ENCODE measurements around the gene ACSL1.

ACSL1 gene

DNA sequence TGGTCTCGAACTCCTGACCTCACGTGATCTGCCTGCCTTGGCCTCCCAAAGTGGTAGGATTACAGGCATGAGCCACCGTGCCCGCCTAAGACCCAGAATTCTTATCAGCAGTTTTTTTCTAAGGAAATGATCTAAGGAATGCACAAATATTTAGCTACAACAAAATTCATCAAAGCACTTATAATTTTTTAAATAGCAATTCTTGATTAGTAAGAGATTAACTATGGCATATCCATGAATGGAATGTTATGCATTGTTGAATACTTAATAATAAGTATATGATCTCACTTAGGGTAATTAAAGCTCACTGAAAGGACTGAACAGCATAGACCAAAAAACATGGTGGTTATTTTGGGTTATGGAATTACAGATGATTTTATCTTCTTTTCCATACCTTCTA lies 110.2 kb downstream of the ACSL1 start:
- DNase-seq, result no peak

DNA sequence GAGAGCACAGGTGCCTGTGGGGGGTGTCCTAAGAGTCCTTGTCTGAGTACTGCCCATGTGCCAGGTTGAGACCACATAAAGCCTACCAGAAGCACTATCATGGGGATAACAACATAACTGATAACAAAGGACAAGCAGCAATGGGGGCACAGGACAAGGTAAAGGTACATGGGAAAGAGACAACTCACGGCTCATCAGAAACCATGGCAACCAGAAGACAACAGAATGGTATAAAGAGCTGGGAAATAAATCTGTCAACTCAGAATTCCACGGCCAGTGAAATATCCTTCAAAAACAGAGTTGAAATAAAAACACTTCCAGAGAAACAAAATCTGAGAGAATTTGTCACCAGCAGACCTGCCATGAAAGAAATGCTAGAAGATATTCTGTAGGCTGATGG lies 111.9 kb downstream of the ACSL1 start:
- DNase-seq, result no peak

DNA sequence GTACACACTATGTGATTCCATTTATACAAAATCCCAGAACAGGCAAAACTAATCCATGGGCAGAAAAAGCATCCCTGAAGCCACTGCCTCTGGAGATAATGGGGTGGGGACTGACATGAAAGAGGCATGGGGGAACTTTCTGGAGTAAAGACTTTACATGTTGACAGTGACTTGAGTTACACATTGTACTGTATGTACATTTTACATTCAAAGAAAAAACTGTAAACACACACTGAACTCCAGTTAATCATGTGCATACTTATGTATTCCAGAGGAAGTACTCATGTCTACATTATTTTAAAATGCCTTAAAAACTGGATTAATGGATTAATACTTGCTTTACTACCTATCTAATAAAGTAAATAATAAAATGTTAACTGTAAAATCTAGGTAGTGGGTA lies 113.4 kb downstream of the ACSL1 start:
- DNase-seq, result no peak

DNA sequence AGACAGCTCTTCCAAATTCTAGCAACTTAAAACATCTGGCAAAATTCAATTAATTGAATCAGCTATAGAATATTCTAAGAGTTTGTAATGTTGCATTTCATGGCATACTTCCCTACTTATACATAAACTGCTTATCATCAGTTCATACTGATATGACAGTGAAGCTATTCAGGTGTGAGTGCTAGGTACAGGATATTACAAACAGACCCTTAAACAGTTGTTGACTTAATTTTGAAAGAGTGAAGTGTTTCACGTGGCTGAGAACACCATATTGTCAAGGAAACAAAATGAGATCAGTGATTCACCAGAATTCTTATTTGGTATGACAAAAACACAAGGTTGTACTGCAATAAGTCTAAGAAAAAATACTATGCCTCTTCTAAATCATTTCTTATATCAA lies 119.3 kb downstream of the ACSL1 start:
- DNase-seq, result no peak

DNA sequence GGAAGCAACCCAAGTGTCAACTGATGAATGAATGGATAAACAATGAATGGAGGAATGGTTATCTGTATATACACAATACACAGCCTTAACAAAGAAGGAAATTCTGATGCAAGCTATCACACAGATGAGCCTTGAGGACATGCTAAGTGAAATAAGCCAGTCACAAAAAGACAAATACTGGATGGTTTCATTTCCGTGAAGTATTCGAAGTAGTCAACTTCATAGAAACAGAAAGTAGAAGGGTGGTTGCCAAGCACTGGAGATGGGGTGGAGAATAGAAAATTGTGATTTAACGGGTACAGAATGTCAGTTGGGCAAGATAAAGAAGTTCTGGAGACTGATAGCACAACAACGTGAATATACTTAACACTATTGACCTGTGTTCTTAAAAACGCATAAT lies 120.1 kb downstream of the ACSL1 start:
- peak; percentile 58 for DNase-seq

Measured in inflammatory macrophage treated with lipopolysaccharide for 4 hours (primary cell).